Measurements from ENCODE around the gene POU2F2. TPM values are rescaled to one million over a fixed set of nuclear protein-coding genes. Genes with fewer than 3 reads are reported as not detected.

POU2F2 gene
- total RNA-seq, 1 experiment from 2014 or later: 2.4 TPM

DNA sequence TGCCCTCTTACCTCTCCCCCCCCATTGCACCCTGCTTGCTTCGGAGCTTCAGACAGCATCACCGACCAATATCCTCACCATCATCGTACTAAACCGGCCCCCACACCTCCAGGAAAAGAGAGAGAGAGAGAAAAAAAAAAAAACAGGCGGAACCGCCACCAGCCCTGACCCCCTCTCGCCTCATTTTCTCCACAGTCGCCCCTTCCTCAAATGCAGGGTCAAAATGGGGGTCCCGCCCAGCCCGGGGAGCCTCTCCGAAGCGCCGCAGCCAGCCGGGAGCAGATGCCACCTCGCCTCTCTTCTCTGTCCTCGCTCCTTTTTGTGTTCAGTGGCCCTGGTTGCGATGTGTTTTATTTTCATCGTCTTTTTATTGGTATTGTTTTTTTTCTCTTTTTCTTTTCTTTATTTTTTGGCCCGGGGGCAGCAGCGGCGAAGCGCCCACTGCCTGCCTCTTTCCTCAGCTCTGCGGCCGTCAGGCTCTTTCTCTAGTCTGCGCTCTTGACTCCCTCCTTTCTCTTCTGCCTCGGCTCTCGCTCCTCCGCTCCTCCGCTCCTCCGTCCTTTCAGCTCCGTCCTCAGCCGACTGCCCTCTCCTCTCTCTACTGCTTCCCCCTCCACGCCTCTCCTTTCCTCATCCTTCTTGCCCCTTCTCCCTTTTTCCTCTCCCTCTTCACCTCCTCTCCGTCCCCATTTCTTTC lies 43.9 kb upstream of the POU2F2 start:
- Histone ChIP-seq H3K9me2 (replicated peaks; ENCODE audit: low read length) (no peaks in the 10 kb centered on the region), H4K20me1 (ENCODE audit: low read length) (no peaks in the 10 kb centered on the region), H3K9me3 (ENCODE audit: low read length) (no peaks in the 10 kb centered on the region), H3K27me3 (ENCODE audit: low read length) (peaks cover 38% of the 10 kb centered on the region), H3K9ac (ENCODE audit: low read length) (peak overlapping the region; percentile 37; the same call in 1 of the 2 replicates), H2AFZ (ENCODE audit: low read length) (peak overlapping the region; percentile 75), H3K4me3 (ENCODE audit: low read length) (peak overlapping the region; percentile 77), H3K4me2 (ENCODE audit: low read length) (peak overlapping the region; percentile 95), H3K36me3 (ENCODE audit: low read depth, low read length) (no peaks in the 10 kb centered on the region), H3F3A (ENCODE audit: low read length, unreplicated experiment) (no peaks in the 10 kb centered on the region), H3K4me1 (ENCODE audit: insufficient read depth, low read length) (peaks cover 25% of the 10 kb centered on the region), H3K27ac (ENCODE audit: low read length) (no peak overlapping the region), H3K79me2 (ENCODE audit: low read length) (no peaks in the 10 kb centered on the region)
- no TSS peak for BruUV-seq (replicated peaks)
- ChIA-PET POLR2A (ENCODE audit: unreplicated experiment) (interaction anchor here (0.6 kb wide), 1 partner anchor 52 kb away, joined by 3 read pairs; no protein-coding TSS in a partner anchor), CTCF (interaction anchor here (0.6 to 0.7 kb wide), 3 partner anchors 33 to 202 kb away, joined by 3 to 7 read pairs (median 3); no protein-coding TSS in a partner anchor)
- no peak for TF ChIP-seq EZH2 (IDR thresholded peaks at IDR 0.05; ENCODE audit: low read length, unreplicated experiment)
- TF ChIP-seq EZH2phosphoT487 (IDR thresholded peaks at IDR 0.05; ENCODE audit: borderline replicate concordance, low read length): no peak
- TF ChIP-seq, protein P1, sequence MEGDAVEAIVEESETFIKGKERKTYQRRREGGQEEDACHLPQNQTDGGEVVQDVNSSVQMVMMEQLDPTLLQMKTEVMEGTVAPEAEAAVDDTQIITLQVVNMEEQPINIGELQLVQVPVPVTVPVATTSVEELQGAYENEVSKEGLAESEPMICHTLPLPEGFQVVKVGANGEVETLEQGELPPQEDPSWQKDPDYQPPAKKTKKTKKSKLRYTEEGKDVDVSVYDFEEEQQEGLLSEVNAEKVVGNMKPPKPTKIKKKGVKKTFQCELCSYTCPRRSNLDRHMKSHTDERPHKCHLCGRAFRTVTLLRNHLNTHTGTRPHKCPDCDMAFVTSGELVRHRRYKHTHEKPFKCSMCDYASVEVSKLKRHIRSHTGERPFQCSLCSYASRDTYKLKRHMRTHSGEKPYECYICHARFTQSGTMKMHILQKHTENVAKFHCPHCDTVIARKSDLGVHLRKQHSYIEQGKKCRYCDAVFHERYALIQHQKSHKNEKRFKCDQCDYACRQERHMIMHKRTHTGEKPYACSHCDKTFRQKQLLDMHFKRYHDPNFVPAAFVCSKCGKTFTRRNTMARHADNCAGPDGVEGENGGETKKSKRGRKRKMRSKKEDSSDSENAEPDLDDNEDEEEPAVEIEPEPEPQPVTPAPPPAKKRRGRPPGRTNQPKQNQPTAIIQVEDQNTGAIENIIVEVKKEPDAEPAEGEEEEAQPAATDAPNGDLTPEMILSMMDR (conservative IDR thresholded peaks at IDR 0.05; ENCODE audit: low read depth, low read length): no peak
- ATAC-seq (peak; percentile 36), DNase-seq (peak; percentile 19)
- intact Hi-C loops (cut with micrococcal nuclease): no loop called here

DNA sequence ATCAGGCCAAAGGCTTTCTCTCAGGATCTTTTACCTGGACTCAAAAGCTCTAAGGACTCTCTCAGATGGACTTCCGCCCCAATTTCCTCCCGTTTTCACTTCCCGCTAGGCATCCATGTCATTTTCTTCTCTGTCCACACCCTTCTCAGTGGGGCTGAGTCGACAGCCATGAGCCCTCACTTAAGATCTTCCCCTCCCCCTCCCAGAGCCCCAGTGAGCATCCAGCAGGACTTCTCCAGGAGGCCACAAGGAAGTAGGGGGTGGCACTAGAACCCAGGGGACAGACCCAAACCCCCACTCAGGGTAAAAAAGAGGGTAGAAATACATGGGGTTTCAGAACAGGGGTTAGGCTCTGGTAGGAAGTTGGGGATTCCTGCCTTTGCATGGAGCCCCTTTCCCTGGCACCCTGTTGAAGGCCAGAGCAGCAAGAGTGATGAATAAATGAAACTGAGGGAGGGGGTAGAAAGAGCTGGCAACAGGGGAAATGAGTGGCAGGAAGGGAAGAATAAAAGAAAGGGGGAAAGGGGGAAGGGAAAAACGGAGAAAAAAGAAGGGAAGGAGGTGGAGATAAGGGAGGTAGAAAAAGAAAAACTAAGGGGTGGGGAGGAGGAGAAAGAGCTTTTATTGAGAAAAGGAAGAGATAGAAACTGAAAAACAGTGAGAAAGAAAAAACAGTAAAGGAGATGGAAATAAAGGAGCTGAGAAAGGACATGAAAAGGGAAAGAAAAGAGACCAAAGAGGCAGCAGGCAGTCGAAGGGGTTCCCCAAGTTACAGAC lies 42.9 kb upstream of the POU2F2 start:
- intact Hi-C loops (cut with micrococcal nuclease): no loop called here
- ChIA-PET CTCF (interaction anchor here (0.6 kb wide), 1 partner anchor 203 kb away, joined by 7 read pairs; no protein-coding TSS in a partner anchor), POLR2A (ENCODE audit: unreplicated experiment) (no interaction called here)
- Histone ChIP-seq H3K79me2 (ENCODE audit: low read length) (no peaks in the 10 kb centered on the region), H3K9ac (ENCODE audit: low read length) (no peak overlapping the region), H3K4me3 (ENCODE audit: low read length) (peak overlapping the region; percentile 77; the same call in 1 of the 2 replicates), H3K4me1 (ENCODE audit: insufficient read depth, low read length) (peaks cover 25% of the 10 kb centered on the region), H3F3A (ENCODE audit: low read length, unreplicated experiment) (no peaks in the 10 kb centered on the region), H2AFZ (ENCODE audit: low read length) (peak overlapping the region; percentile 75), H3K9me2 (replicated peaks; ENCODE audit: low read length) (no peaks in the 10 kb centered on the region), H3K27me3 (ENCODE audit: low read length) (peaks cover 38% of the 10 kb centered on the region), H3K4me2 (ENCODE audit: low read length) (peak overlapping the region; percentile 95), H4K20me1 (ENCODE audit: low read length) (no peaks in the 10 kb centered on the region), H3K36me3 (ENCODE audit: low read depth, low read length) (no peaks in the 10 kb centered on the region), H3K27ac (ENCODE audit: low read length) (no peak overlapping the region), H3K9me3 (ENCODE audit: low read length) (no peaks in the 10 kb centered on the region)
- no TSS peak for BruUV-seq (replicated peaks)
- DNase-seq: no peak
- ATAC-seq: no peak
- TF ChIP-seq EZH2 (IDR thresholded peaks at IDR 0.05; ENCODE audit: low read length, unreplicated experiment) (no peak), EZH2phosphoT487 (IDR thresholded peaks at IDR 0.05; ENCODE audit: borderline replicate concordance, low read length) (no peak)
- TF ChIP-seq, protein P1 (conservative IDR thresholded peaks at IDR 0.05; ENCODE audit: low read depth, low read length): no peak
